HG03039 (cell line): ENCODE data around the gene FPR3.
"Not testable (repeated sequence)": the region's sequence is repeated elsewhere in the genome, so short reads cannot be mapped to it uniquely, and the experiment has no call there.

Experiments used
- ATAC-seq: cut with Tn5 transposase; IDR thresholded peaks from one replicate; pipeline ENCODE4 v1.9.1; 2021; ENCODE audit warnings: mild to moderate bottlenecking, moderate library complexity; ENCODE audit not compliant: unreplicated experiment

The FPR3 gene

DNA sequence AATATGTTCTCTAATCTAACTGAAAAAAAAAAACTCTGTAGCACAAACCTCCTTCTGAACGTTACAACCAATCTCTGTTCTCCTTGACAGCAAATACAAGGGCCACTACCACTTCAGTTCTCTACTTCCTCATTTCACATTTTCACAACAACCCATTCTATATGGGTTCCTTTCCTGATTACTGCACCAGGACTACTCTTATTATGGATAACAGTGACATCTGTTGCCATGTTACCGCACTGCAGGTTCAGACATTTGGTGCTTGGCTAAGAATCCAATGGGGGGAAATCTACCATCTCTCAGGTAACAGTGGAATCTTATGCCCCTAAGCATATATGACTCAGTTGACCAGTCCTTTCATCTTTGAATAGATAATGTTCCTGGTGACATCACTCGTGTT is 11.6 kb upstream of the FPR3 start:
- no peak for ATAC-seq

GRCh38 chr19:51784109-51784785 is 10.7 kb upstream of the FPR3 start:
- ATAC-seq, result no peak

GRCh38 chr19:51784922-51785690 is 9.9 kb upstream of the FPR3 start:
- no peak for ATAC-seq

- no peak for ATAC-seq
Observed at GRCh38 chr19:51786646-51787494, 8.1 kb upstream of the FPR3 start.

GRCh38 chr19:51788029-51788428 is 6.9 kb upstream of the FPR3 start:
- ATAC-seq, result no peak

- no peak for ATAC-seq
Observed at GRCh38 chr19:51789061-51789795, 5.7 kb upstream of the FPR3 start.

- no peak for ATAC-seq
Observed at GRCh38 chr19:51792932-51793331, 2.0 kb upstream of the FPR3 start.

DNA sequence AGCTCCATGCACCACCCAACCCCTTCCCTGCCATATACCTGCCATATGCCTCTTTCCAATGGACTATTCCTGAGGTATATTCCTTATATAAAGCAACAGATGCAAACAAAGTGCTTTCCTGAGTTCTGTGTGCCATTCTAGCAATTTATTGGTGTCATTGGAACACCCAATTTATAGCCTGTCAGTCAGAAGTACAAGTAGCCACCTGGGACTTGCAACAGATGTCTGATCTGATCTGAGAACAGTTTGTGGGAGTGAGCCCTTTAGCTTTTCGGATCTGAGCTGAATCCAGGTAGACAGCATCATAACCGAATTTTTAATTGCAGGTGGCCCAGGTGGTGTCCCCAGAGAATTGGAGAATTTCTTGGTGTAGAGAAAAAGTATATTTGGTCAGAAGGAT is 963 bp upstream of the FPR3 start:
- ATAC-seq, result no peak

- no peak for ATAC-seq
Observed at GRCh38 chr19:51796195-51796679, 1.3 kb downstream of the FPR3 start.

GRCh38 chr19:51797480-51797879 is 2.5 kb downstream of the FPR3 start:
- no peak for ATAC-seq

DNA sequence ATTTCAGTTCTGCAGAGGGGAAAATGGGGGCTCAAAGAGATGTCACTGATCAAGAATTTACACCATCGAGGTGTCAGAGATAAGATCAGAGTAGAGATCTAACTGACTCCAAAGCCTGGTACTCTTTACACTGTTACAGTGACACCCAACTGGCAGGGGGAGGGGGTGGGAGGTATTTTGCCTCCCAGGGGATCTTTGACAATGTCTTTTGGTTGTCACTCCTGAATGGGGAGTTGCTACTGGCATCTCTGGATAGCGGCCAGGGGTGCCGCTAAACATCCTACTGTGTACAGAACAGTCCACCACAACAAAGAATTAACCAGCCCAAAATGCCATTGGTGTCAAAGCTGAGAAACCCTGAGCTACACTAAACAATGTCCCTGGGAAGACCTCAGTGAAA is 3.1 kb downstream of the FPR3 start:
- no peak for ATAC-seq

DNA sequence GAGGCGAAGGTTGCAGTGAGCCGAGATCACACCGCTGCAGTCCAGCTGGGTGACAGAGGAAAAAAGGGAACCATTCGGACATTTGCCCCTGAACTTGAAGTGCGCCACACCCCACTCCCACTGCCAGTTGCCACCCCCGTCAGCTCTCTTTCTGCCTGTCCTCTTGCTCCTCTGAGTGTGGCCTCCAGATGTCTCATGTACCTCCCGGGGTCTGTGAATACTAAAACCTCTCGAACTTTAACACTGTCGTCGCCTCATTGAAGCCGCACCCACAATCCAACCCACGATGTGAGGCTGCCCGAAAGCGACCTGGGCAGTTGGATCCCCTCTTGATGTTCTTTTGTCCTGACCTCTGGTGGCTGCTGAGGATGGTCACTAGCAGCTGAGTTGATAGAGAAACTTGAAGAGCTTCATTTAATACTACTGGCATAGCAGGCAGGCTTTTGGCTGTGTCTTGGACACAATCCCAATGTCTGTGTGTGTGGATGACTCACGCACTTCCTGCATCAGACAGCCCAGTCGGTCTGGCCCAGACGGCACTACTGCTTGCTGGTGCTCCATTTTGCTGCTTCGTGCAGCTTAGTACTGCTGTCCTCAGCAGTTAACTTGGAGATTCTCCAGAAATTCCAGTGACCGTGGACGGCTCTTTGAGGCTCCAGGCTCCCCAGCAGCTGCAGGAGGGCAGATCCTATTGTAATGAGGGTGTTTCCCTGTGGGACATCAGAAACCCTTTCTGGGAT is 4.2 kb downstream of the FPR3 start:
- no peak for ATAC-seq

GRCh38 chr19:51799774-51800472 is 5.0 kb downstream of the FPR3 start:
- no peak for ATAC-seq

GRCh38 chr19:51800473-51801244 is 5.7 kb downstream of the FPR3 start:
- no peak for ATAC-seq

GRCh38 chr19:51802775-51803174 is 7.8 kb downstream of the FPR3 start:
- ATAC-seq, result no peak

DNA sequence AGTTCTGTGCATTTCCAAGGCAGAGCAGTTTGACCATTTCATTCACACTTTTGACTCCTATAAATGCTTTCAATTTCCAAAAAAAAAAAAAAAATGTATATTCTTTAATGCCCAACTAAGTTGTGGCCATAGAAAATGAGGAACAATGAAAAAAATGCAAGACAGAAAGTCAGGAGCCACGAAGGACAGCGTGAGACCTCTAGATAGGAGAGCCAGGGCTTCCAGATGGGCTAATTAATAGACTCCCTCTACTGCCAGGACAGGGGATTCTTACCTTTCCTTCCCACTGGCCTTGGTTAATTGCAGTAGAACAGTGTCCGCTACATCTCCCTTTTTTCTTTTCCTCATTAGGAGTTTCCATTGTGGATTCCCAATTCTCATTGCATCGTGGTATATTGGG is 8.6 kb downstream of the FPR3 start:
- ATAC-seq, result no peak

DNA sequence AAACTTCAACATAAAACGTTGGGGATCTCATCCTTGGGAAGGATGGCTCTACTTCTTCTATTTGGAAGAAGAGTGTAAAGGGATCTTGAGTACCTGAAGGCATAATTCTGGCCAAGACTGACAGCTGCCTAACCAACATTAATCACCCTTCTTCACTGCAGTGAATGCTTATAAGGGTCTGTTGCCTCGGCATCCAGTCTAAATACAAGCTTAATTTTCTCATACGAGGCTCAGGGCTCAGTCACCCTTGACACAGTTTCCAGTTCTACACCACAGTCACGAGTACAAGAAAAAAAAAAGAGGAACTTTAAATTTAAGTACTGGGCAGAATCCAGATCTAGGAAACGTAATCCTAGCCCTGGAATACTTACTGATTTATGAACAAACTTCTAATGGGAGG is 9.0 kb downstream of the FPR3 start:
- ATAC-seq, result no peak

DNA sequence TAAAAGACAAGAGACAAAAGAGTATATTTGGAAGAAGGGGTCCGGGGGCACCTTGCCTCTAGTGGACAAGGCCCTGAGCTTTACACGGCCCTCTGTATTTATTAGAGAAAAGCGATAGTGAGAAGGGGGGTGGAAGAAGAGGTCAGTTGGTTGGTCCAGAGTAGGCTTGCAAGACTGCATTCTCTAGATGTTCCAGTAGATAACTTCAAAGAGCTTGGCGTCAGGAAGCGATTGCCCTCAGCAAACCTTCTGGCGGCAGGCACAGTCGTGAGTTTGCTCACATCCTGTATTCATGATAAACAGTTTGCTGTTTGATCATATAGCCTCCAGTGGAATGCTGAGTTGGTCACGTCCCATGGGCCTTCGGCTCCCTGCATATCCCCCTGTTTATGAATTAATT is 9.8 kb downstream of the FPR3 start:
- not testable (repeated sequence) for ATAC-seq

- not testable (repeated sequence) for ATAC-seq
Observed at GRCh38 chr19:51805396-51805795, 10.4 kb downstream of the FPR3 start.
